LHCN-M2 (cell line): Measurements from ENCODE around the gene CCDC24. TPM values are rescaled to one million over a fixed set of nuclear protein-coding genes. Genes with fewer than 3 reads are reported as not detected.

Experiments used
- DNase-seq: peaks from one replicate; pipeline ENCODE4 v3.0.0-alpha.2; 2012; ENCODE audit warnings: low read depth
- total RNA-seq: library from RNA; depleted of rRNA; stranded (reverse); fragments of >200 nt; gene quantifications from 2 replicates; pipeline ENCODE4 v1.2.3, GENCODE V29; 2014; rRNA removed

CCDC24 gene
- total RNA-seq, 1 experiment from 2014 or later: 5.2 TPM

DNA sequence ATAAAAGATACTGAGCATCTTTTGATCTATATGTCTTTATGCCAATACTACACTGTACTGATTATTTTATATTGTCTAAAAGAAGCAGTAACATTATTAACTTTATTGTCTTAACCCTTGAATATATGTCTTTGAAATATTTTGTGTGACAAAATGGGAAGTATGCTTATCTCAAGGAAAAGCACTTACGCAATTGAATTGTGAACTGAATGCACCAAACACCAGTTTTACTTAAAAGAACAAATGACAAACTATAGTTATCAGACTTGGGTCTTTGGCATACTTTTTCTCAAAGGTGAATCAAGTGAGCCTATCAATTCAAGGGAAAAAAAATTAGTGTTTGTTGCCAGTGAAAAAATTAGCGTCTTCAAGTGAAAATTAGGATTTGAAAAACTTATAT lies 49.0 kb downstream of the CCDC24 start:
- no peak for DNase-seq

DNA sequence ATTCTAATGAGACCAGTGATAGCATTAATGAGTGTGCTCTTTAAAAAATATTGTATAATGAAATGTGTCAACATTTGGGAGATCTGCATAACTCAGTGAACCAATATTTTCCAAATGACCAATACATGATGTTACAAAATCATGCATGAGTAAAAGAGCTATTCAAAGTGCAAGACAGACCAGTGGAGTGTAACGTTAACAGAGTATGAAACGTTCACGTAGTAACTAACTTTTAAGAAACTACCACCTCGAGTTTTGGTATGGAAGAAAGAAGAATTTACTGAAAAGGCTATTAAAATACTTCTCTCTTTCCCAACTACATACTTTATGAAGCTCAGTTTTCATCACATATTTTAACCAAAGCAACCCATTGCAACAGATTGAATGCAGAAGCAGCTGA lies 49.4 kb downstream of the CCDC24 start:
- DNase-seq: no peak

DNA sequence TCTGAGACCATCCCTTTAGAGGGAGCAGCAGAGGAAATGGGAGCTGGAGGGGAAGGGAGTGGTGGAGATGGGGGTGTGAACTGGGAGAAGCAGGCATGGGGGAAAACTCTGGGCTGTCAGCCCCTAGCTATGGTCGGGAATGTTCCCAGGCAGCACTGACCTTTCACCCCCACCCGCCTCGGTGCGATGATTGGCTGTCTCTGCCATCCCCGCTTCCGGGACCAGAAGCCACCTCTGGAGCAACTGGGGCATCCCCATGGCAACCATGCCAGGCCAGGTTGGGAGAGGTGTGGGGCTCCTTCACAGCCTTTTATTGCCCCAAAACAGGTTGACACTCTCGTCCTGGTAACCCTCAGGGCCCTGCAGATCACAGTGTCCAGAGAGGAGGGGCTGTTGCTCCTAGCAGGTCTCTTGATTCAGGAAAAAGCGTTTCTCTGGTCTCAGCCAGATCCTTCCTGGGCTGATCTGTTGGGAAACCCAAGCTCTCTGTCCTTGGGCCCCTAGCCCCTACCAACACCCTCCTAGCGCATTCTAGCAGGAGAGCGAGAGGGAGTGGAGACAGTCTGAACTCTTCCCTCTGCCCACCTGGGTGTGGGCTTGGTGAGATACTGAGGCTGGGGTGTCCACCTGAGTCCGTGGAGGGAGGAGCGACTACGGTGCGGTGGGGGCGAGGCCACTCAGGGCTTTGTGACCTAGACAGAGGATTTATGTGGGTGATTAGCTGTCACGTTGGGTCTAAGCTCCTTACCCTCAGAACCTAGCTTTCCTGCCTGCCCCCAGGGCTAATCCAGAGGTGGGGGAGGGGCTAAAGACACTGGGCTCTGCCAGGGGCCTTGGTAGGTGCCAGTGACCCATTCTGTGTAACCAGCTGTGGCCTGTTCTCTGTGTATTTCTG lies 52.0 kb downstream of the CCDC24 start:
- DNase-seq: no peak

DNA sequence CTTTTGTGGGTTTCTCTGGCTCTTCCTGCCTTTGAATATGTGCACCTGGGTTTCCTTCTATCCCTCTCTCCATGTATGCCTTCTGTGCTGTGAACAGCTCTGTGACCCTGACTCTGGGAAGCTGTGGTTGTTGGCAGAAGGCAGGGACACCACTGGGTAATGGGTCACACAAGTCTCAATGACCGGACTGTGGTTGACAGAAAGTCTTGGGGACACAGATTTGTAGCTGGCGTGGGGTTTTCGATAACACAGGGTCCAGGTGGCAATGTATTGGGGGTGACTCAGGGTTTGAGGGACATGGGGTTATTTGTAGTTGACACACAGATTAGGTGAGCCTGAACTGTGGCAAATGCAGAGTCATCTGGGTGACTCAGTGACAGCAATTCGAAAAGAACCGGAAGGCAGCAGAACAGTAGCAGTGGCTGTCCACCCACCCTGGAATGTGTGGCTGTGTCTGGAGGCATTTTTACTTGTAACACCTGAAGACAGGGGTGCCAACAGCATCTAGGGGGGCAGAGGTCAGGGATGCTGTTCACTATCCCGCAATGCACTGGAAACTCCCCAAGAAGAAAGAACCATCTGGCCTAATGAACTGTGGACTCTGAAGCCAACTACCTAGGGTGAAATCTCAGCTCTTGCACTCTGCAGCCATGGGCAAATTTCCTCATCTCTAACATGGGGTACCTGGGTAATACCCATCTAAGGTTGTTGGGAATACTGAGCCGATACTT lies 52.8 kb downstream of the CCDC24 start:
- DNase-seq: no peak

DNA sequence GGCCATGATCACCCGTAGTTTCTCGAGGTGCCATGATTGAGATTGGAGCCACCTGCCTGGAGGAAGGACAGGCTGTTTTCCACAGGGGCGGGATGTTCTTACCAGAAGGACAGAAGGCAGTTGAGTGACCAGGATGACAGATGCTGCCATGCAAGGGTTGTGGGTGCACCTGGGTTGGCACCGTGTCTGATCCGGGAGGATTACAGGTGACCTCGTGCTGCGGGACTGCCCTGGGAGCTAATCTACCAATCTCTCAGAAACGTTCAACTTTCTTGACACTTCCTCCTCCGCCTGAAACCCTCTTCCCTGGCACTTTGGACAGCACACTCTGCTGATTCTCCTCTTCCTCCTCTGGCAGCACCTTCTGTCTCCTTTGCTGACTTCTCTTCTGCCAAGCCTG lies 53.7 kb downstream of the CCDC24 start:
- no peak for DNase-seq

Other genes with a start within 250 kb of the CCDC24 start
- gene ARTN, start 57.8 kb upstream of the CCDC24 start, total RNA-seq: 2.1 TPM in 1 of 2 replicates, not detected in the other
- 30.5 and 31.8 TPM in 2 replicates for gene IPO13, start 44.6 kb upstream of the CCDC24 start, total RNA-seq
- gene DPH2, start 21.6 kb upstream of the CCDC24 start, total RNA-seq: 30.7 and 36.2 TPM in 2 replicates
- gene ATP6V0B, start 16.6 kb upstream of the CCDC24 start, total RNA-seq: 188 and 200 TPM in 2 replicates
- gene B4GALT2, start 12.4 kb upstream of the CCDC24 start, total RNA-seq: 110 and 115 TPM in 2 replicates
- gene SLC6A9, start 39.9 kb downstream of the CCDC24 start, total RNA-seq: 0.06 and 0.40 TPM in 2 replicates
- gene KLF17, start 127.2 kb downstream of the CCDC24 start, total RNA-seq: 0.11 and 0.19 TPM in 2 replicates
- gene KLF18, start 150.0 kb downstream of the CCDC24 start, total RNA-seq: not detected in 2 replicates
- gene DMAP1, start 221.9 kb downstream of the CCDC24 start, total RNA-seq: 16.0 and 18.3 TPM in 2 replicates